Fibroblast of lung (primary cell): Measurements from ENCODE around the gene SDE2. TPM values are rescaled to one million over a fixed set of nuclear protein-coding genes. Genes with fewer than 3 reads are reported as not detected.
A peak's percentile ranks its signal among the peaks of the same experiment; 100 is the strongest.

Source experiments
- DNase-seq, 2 donors: peaks; one replicate each; pipeline versions ENCODE4 v3.0.0 to v3.0.0-alpha.2; 2010; ENCODE audit warnings: low read depth in 2 of 2
- H2AFZ ChIP-seq: 2 replicates; pipeline ENCODE4 v1.5.1; 2012; ENCODE audit warnings: low read length, control low read depth, inconsistent platforms
- H3K27ac ChIP-seq: 2 replicates; pipeline ENCODE4 v1.5.1; 2011; ENCODE audit warnings: low read length, control low read depth; ENCODE audit not compliant: insufficient read depth
- H3K27me3 ChIP-seq: 2 replicates; pipeline ENCODE4 v1.5.1; 2011; ENCODE audit warnings: mild to moderate bottlenecking, low read length; ENCODE audit not compliant: control insufficient read depth, insufficient read depth
- H3K36me3 ChIP-seq: 2 replicates; pipeline ENCODE4 v1.5.1; 2011; ENCODE audit warnings: low read length; ENCODE audit not compliant: control insufficient read depth, insufficient read depth
- H3K4me1 ChIP-seq: 2 replicates; pipeline ENCODE4 v1.5.1; 2011; ENCODE audit warnings: low read length; ENCODE audit not compliant: control insufficient read depth, insufficient read depth; ENCODE audit errors: extremely low read depth
- H3K4me2 ChIP-seq: 2 replicates; pipeline ENCODE4 v1.5.1; 2011; ENCODE audit warnings: low read length, control low read depth; ENCODE audit not compliant: insufficient read depth; ENCODE audit errors: extremely low read depth
- H3K4me3 ChIP-seq, 4 experiments: fragments of 200-600 bp in 1 of 4; sonication (generic) in 1 of 4; replicated peaks in 1 of 4; 2 replicates each; pipeline ENCODE4 v1.5.1; 2011 to 2016; ENCODE audit warnings: low read length in 4 of 4, low read depth in 3 of 4, mild to moderate bottlenecking in 3 of 4, control low read depth in 2 of 4, inconsistent platforms in 1 of 4, mixed read lengths in 1 of 4; ENCODE audit not compliant: insufficient read depth in 1 of 4; ENCODE audit errors: control extremely low read depth in 1 of 4
- H3K79me2 ChIP-seq: 2 replicates; pipeline ENCODE4 v1.5.1; 2012; ENCODE audit warnings: mild to moderate bottlenecking, low read length, inconsistent platforms; ENCODE audit not compliant: control insufficient read depth, insufficient read depth
- H3K9ac ChIP-seq: 2 replicates; pipeline ENCODE4 v1.5.1; 2011; ENCODE audit warnings: mild to moderate bottlenecking, low read length, control low read depth; ENCODE audit not compliant: insufficient read depth
- H3K9me3 ChIP-seq: 2 replicates; pipeline ENCODE4 v1.5.1; 2012; ENCODE audit warnings: low read depth, low read length; ENCODE audit not compliant: control insufficient read depth, insufficient read depth
- H4K20me1 ChIP-seq: 2 replicates; pipeline ENCODE4 v1.5.1; 2011; ENCODE audit warnings: low read length; ENCODE audit not compliant: control insufficient read depth, insufficient read depth; ENCODE audit errors: extremely low read depth
- EZH2 ChIP-seq: IDR thresholded peaks from 2 replicates; pipeline ENCODE4 v1.5.1; 2012; ENCODE audit warnings: low read length, control low read depth, mild to moderate bottlenecking; ENCODE audit errors: missing control alignments
- polyA plus RNA-seq, 2 donors: library from polyadenylated mRNA; depleted of rRNA in 1 of 2; stranded (reverse) in 1 of 2; unstranded in 1 of 2; fragments of >200 nt; gene quantifications; 2 replicates each; pipeline ENCODE4 v1.2.1, GENCODE V29; 2011 to 2012; ENCODE audit warnings: missing spikeins in 1 of 2
- total RNA-seq: library from RNA; depleted of rRNA; stranded (reverse); fragments of >200 nt; gene quantifications from 2 replicates; pipeline ENCODE4 v1.2.1, GENCODE V29; 2014
- TF ChIP-seq, protein P1 (sequence below), 2 donors: IDR thresholded peaks in 1 of 2; conservative IDR thresholded peaks in 1 of 2; 1 replicate in 1 of 2; 2 replicates in 1 of 2; pipeline ENCODE4 v1.5.1; 2011 to 2012; ENCODE audit warnings: low read length in 2 of 2, control low read depth in 1 of 2, inconsistent platforms in 1 of 2, low read depth in 1 of 2, mild to moderate bottlenecking in 1 of 2

The SDE2 gene
- total and polyA plus RNA-seq, 2 donors (not counting 1 experiment from before 2014, with no cell fraction given): 17.2 to 25.8 TPM

DNA sequence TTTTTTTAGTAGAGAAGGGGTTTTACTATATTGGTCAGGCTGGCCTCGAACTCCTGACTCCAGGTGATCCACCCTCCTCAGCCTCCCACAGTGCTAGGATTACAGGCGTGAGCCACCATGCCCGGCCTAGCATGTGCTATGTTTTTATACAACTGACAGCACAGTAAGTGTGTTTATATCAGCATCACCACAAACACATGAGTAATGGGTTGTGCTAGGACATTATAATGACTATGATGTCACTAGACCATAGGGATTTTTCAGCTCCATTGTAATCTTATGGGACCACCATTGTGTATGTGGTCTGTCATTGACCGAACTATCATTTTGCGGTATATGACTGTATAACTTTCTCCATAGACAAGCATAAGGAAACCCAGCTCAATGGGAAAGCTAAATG lies 64.4 kb downstream of the SDE2 start:
- H3K27ac ChIP-seq: no peak overlapping the region
- no peaks in the 10 kb centered on the region for H3K27me3 ChIP-seq
- no peak for TF ChIP-seq EZH2
- TF ChIP-seq, protein P1, sequence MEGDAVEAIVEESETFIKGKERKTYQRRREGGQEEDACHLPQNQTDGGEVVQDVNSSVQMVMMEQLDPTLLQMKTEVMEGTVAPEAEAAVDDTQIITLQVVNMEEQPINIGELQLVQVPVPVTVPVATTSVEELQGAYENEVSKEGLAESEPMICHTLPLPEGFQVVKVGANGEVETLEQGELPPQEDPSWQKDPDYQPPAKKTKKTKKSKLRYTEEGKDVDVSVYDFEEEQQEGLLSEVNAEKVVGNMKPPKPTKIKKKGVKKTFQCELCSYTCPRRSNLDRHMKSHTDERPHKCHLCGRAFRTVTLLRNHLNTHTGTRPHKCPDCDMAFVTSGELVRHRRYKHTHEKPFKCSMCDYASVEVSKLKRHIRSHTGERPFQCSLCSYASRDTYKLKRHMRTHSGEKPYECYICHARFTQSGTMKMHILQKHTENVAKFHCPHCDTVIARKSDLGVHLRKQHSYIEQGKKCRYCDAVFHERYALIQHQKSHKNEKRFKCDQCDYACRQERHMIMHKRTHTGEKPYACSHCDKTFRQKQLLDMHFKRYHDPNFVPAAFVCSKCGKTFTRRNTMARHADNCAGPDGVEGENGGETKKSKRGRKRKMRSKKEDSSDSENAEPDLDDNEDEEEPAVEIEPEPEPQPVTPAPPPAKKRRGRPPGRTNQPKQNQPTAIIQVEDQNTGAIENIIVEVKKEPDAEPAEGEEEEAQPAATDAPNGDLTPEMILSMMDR (conservative IDR thresholded peaks at IDR 0.05 in 1 of 2, IDR thresholded peaks at IDR 0.05 in 1 of 2; ENCODE audit: low read depth in 1 of 2, low read length in 2 of 2): no peak
- no peak overlapping the region for H3K9ac ChIP-seq
- H3K36me3 ChIP-seq: no peaks in the 10 kb centered on the region
- DNase-seq: no peak
- H4K20me1 ChIP-seq: no peaks in the 10 kb centered on the region
- no peak overlapping the region for H3K4me2 ChIP-seq
- H3K4me3 ChIP-seq: no peak overlapping the region
- H3K79me2 ChIP-seq: no peaks in the 10 kb centered on the region
- H3K4me1 ChIP-seq: no peaks in the 10 kb centered on the region
- no peaks in the 10 kb centered on the region for H3K9me3 ChIP-seq
- H2AFZ ChIP-seq: no peak overlapping the region

DNA sequence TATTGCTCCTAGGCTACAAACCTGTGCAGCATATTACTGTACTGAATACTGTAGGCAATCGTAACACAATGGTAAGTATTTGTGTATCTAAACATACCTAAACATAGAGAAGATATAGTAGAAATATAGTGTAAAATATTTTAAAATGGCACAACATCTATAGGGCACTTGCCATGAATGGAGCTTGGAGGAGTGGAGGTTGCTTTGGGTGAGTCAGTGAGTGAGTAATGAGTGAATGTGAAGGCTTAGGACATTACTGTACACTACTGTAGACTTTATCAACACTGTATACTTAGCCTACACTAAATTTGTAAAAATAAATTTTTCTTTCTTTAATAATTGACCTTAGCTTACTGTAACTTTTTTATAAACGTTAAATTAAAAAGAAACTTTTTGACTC lies 66.1 kb downstream of the SDE2 start:
- Histone ChIP-seq H2AFZ (no peak overlapping the region), H3K4me2 (no peak overlapping the region), H3K9ac (no peak overlapping the region), H3K9me3 (no peaks in the 10 kb centered on the region), H3K27me3 (no peaks in the 10 kb centered on the region), H3K4me3 (no peak overlapping the region), H3K79me2 (no peaks in the 10 kb centered on the region), H3K4me1 (no peaks in the 10 kb centered on the region), H3K27ac (no peak overlapping the region), H3K36me3 (no peaks in the 10 kb centered on the region), H4K20me1 (no peaks in the 10 kb centered on the region)
- peak; percentile 39 to 71 for DNase-seq
- TF ChIP-seq EZH2: no peak
- TF ChIP-seq, protein P1 (conservative IDR thresholded peaks at IDR 0.05 in 1 of 2, IDR thresholded peaks at IDR 0.05 in 1 of 2; ENCODE audit: low read depth in 1 of 2, low read length in 2 of 2): no peak

Other genes starting within 250 kb of the SDE2 start
- gene SRP9, start 221.5 kb downstream of the SDE2 start, total RNA-seq: 159 and 202 TPM in 2 replicates
- gene SRP9, start 221.5 kb downstream of the SDE2 start, polyA plus RNA-seq: 442 and 452 TPM in 2 replicates
- 42.1 and 44.3 TPM in 2 replicates for gene EPHX1, start 189.2 kb downstream of the SDE2 start, total RNA-seq
- gene EPHX1, start 189.2 kb downstream of the SDE2 start, polyA plus RNA-seq: 39.1 and 57.8 TPM in 2 replicates
- gene TMEM63A, start 117.0 kb downstream of the SDE2 start, total RNA-seq: 16.2 and 24.1 TPM in 2 replicates
- gene TMEM63A, start 117.0 kb downstream of the SDE2 start, polyA plus RNA-seq: 14.1 and 14.5 TPM in 2 replicates
- 0.26 TPM in 1 of 2 replicates, not detected in the other for gene LEFTY1, start 110.2 kb downstream of the SDE2 start, total RNA-seq
- gene LEFTY1, start 110.2 kb downstream of the SDE2 start, polyA plus RNA-seq: not detected in 2 replicates
- gene PYCR2, start 75.1 kb downstream of the SDE2 start, total RNA-seq: 30.6 and 32.4 TPM in 2 replicates
- gene PYCR2, start 75.1 kb downstream of the SDE2 start, polyA plus RNA-seq: 28.6 and 35.5 TPM in 2 replicates
- gene LEFTY2, start 58.1 kb downstream of the SDE2 start, total RNA-seq: under 0.01 TPM in 1 of 2 replicates, not detected in the other
- 0.05 TPM in 1 of 2 replicates, not detected in the other for gene LEFTY2, start 58.1 kb downstream of the SDE2 start, polyA plus RNA-seq
- gene H3-3A, start 63.4 kb upstream of the SDE2 start, total RNA-seq: 86.2 and 105 TPM in 2 replicates
- gene H3-3A, start 63.4 kb upstream of the SDE2 start, polyA plus RNA-seq: 285 and 312 TPM in 2 replicates
- 60.9 and 67.7 TPM in 2 replicates for gene ACBD3, start 187.4 kb upstream of the SDE2 start, total RNA-seq
- gene ACBD3, start 187.4 kb upstream of the SDE2 start, polyA plus RNA-seq: 62.3 and 85.0 TPM in 2 replicates
- gene MIXL1, start 224.3 kb upstream of the SDE2 start, total RNA-seq: not detected in 2 replicates
- gene MIXL1, start 224.3 kb upstream of the SDE2 start, polyA plus RNA-seq: 0.07 and 0.08 TPM in 2 replicates